Smooth muscle cell (in vitro differentiated cells): ENCODE results near the gene MED10. TPM values are rescaled to one million over a fixed set of nuclear protein-coding genes. Genes with fewer than 3 reads are reported as not detected.

ENCODE experiments used
- DNase-seq: peaks from one replicate; lab custom pipeline; 2025; ENCODE audit not compliant: unreplicated experiment; lab: John Stamatoyannopoulos, UW
- H2AFZ ChIP-seq: fragments of 200-600 bp; sonication (generic); 2 replicates; pipeline ENCODE4 v1.6.0; 2016; ENCODE audit warnings: antibody characterized with exemption, low read depth, mild to moderate bottlenecking
- H3F3A ChIP-seq: fragments of 200-600 bp; sonication (generic); 2 replicates; pipeline ENCODE4 v1.6.0; 2017; ENCODE audit warnings: antibody characterized with exemption, low read depth
- H3K27ac ChIP-seq: fragments of 200-600 bp; sonication (generic); 2 replicates; pipeline ENCODE4 v1.5.1; 2016; ENCODE audit warnings: low read depth, mild to moderate bottlenecking
- H3K27me3 ChIP-seq: fragments of 200-600 bp; sonication (generic); 2 replicates; pipeline ENCODE4 v1.6.1; 2016; ENCODE audit warnings: low read depth, mild to moderate bottlenecking
- H3K36me3 ChIP-seq: fragments of 200-600 bp; sonication (generic); 2 replicates; pipeline ENCODE4 v1.5.1; 2016; ENCODE audit warnings: low read depth
- H3K4me1 ChIP-seq: fragments of 200-600 bp; sonication (generic); 2 replicates; pipeline ENCODE4 v1.5.1; 2016; ENCODE audit warnings: low read depth
- H3K4me2 ChIP-seq: fragments of 200-600 bp; sonication (generic); 2 replicates; pipeline ENCODE4 v1.6.0; 2016; ENCODE audit warnings: mild to moderate bottlenecking
- H3K4me3 ChIP-seq: fragments of 200-600 bp; sonication (generic); 2 replicates; pipeline ENCODE4 v1.5.1; 2016; ENCODE audit warnings: mild to moderate bottlenecking
- H3K79me2 ChIP-seq: fragments of 200-600 bp; sonication (generic); 2 replicates; pipeline ENCODE4 v1.6.0; 2016; ENCODE audit warnings: low read depth, mild to moderate bottlenecking
- H3K9ac ChIP-seq: fragments of 200-600 bp; sonication (generic); 2 replicates; pipeline ENCODE4 v1.6.0; 2016; ENCODE audit warnings: low read depth
- H3K9me3 ChIP-seq: fragments of 200-600 bp; sonication (generic); replicated peaks from 2 replicates; pipeline ENCODE4 v1.5.1; 2016; ENCODE audit warnings: low read depth
- H4K20me1 ChIP-seq: fragments of 200-600 bp; sonication (generic); 2 replicates; pipeline ENCODE4 v1.6.0; 2016; ENCODE audit warnings: low read depth
- CTCF ChIP-seq: fragments of 200-600 bp; sonication (generic); IDR thresholded peaks from 2 replicates; pipeline ENCODE4 v1.5.1; 2017; ENCODE audit warnings: borderline replicate concordance, mild to moderate bottlenecking, antibody characterized with exemption; ENCODE audit not compliant: insufficient read depth, poor library complexity, severe bottlenecking
- WGBS: methylation state at CpG from one replicate; pipeline ENCODE4 v1.1.7; 2016; ENCODE audit warnings: low lambda C conversion rate; 5-methylcytosine and 5-hydroxymethylcytosine counted together
- polyA plus RNA-seq: library from polyadenylated mRNA; unstranded; fragments of >200 nt; fragmentation: Nextera tagmentation; extraction: Ambion mirVana; gene quantifications from 2 replicates; pipeline ENCODE4 v1.2.1, GENCODE V29; 2016
- total RNA-seq: library from RNA; depleted of rRNA; stranded (reverse); fragments of >200 nt; gene quantifications from 2 replicates; pipeline ENCODE4 v1.2.3, GENCODE V29; 2014

Gene MED10
- total and polyA plus RNA-seq, 2 experiments from 2014 or later, result 23.0 to 96.2 TPM

- Histone ChIP-seq H3F3A (no peaks in the 10 kb centered on the region), H3K79me2 (no peaks in the 10 kb centered on the region), H3K4me1 (no peaks in the 10 kb centered on the region), H2AFZ (no peak overlapping the region), H3K9me3 (no peaks in the 10 kb centered on the region), H3K36me3 (no peaks in the 10 kb centered on the region), H3K9ac (no peak overlapping the region), H3K27me3 (peaks cover 4% of the 10 kb centered on the region), H3K4me2 (no peak overlapping the region), H3K27ac (no peak overlapping the region), H4K20me1 (no peaks in the 10 kb centered on the region), H3K4me3 (no peak overlapping the region)
- no peak for DNase-seq
- WGBS, result 95% methylated on average over 9 of the region's 9 CpGs
- TF ChIP-seq CTCF, result no peak
Measured at GRCh38 chr5:6410421-6410820, 32.1 kb upstream of the MED10 start.

GRCh38 chr5:6408627-6409446 is 30.5 kb upstream of the MED10 start:
- 72% methylated on average over 8 of the region's 8 CpGs for WGBS
- TF ChIP-seq CTCF, result no peak
- Histone ChIP-seq H4K20me1 (no peaks in the 10 kb centered on the region), H3K9ac (no peak overlapping the region), H3K4me1 (no peaks in the 10 kb centered on the region), H3K4me3 (no peak overlapping the region), H3K27me3 (no peaks in the 10 kb centered on the region), H3K36me3 (no peaks in the 10 kb centered on the region), H3K4me2 (no peak overlapping the region), H3F3A (no peaks in the 10 kb centered on the region), H3K27ac (no peak overlapping the region), H2AFZ (no peak overlapping the region), H3K9me3 (no peaks in the 10 kb centered on the region), H3K79me2 (no peaks in the 10 kb centered on the region)
- no peak for DNase-seq

GRCh38 chr5:6408260-6408596 is 29.9 kb upstream of the MED10 start:
- Histone ChIP-seq H3K4me2 (no peak overlapping the region), H3K9me3 (no peaks in the 10 kb centered on the region), H4K20me1 (no peaks in the 10 kb centered on the region), H3K27me3 (no peaks in the 10 kb centered on the region), H3K27ac (no peak overlapping the region), H3K4me1 (no peaks in the 10 kb centered on the region), H3K4me3 (no peak overlapping the region), H3K9ac (no peak overlapping the region), H3K36me3 (no peaks in the 10 kb centered on the region), H2AFZ (no peak overlapping the region), H3K79me2 (no peaks in the 10 kb centered on the region), H3F3A (peaks cover 3% of the 10 kb centered on the region)
- DNase-seq, result no peak
- TF ChIP-seq CTCF, result no peak
- 79% methylated on average over 5 of the region's 5 CpGs for WGBS

GRCh38 chr5:6407558-6408259 is 29.4 kb upstream of the MED10 start:
- Histone ChIP-seq H3F3A (peaks cover 5% of the 10 kb centered on the region), H4K20me1 (no peaks in the 10 kb centered on the region), H3K9me3 (no peaks in the 10 kb centered on the region), H3K27ac (no peak overlapping the region), H3K4me2 (no peak overlapping the region), H3K27me3 (no peaks in the 10 kb centered on the region), H3K9ac (no peak overlapping the region), H3K4me3 (no peak overlapping the region), H3K79me2 (no peaks in the 10 kb centered on the region), H3K36me3 (no peaks in the 10 kb centered on the region), H2AFZ (no peak overlapping the region), H3K4me1 (no peaks in the 10 kb centered on the region)
- WGBS, result 58% methylated on average over 6 of the region's 6 CpGs
- TF ChIP-seq CTCF, result no peak
- DNase-seq, result no peak
